Endothelial cell of umbilical vein (primary cell): Measurements from ENCODE around the gene OSGEP.

Experiments used
- CTCF ChIP-seq, 2 donors: IDR thresholded peaks; 1 replicate in 1 of 2; 2 replicates in 1 of 2; pipeline ENCODE4 v1.5.1; 2011; ENCODE audit warnings: low read length in 2 of 2, mild to moderate bottlenecking in 2 of 2, moderate library complexity in 2 of 2, control low read depth in 1 of 2, inconsistent platforms in 1 of 2, low read depth in 1 of 2; ENCODE audit not compliant: insufficient read depth in 1 of 2; ENCODE audit errors: extremely low read depth in 1 of 2
- EZH2 ChIP-seq: IDR thresholded peaks from 2 replicates; pipeline ENCODE4 v1.6.1; 2012; ENCODE audit warnings: borderline replicate concordance, low read depth, mild to moderate bottlenecking, moderate library complexity, low read length, inconsistent platforms; ENCODE audit not compliant: severe bottlenecking
- FOS ChIP-seq: IDR thresholded peaks from 2 replicates; pipeline ENCODE4 v1.6.1; 2011; ENCODE audit warnings: mild to moderate bottlenecking, low read length, moderate library complexity, borderline replicate concordance; ENCODE audit not compliant: insufficient read depth
- GATA2 ChIP-seq: IDR thresholded peaks from 2 replicates; pipeline ENCODE4 v1.7.0; 2011; ENCODE audit warnings: low read depth, mild to moderate bottlenecking, moderate library complexity, mixed read lengths, low read length; ENCODE audit not compliant: insufficient read length, insufficient read depth
- JUN ChIP-seq: IDR thresholded peaks from 2 replicates; pipeline ENCODE4 v1.6.1; 2011; ENCODE audit warnings: borderline replicate concordance, low read depth; ENCODE audit not compliant: insufficient read length, insufficient read depth
- MYC ChIP-seq: IDR thresholded peaks from one replicate; pipeline ENCODE4 v1.6.1; 2011; ENCODE audit warnings: mild to moderate bottlenecking, low read depth, low read length
- POLR2A ChIP-seq: IDR thresholded peaks from 2 replicates; pipeline ENCODE4 v1.6.1; 2012; ENCODE audit warnings: low read depth, mild to moderate bottlenecking, control low read depth, low read length
- POLR2AphosphoS5 ChIP-seq: IDR thresholded peaks from 2 replicates; pipeline ENCODE4 v1.6.1; 2012; ENCODE audit warnings: low read depth, mild to moderate bottlenecking, control low read depth, low read length, moderate library complexity; ENCODE audit not compliant: insufficient read depth
- TF ChIP-seq, protein P1 (sequence below): IDR thresholded peaks from 2 replicates; pipeline ENCODE4 v1.6.1; 2011; ENCODE audit not compliant: insufficient read depth, insufficient read length

- TF ChIP-seq EZH2 (no peak), CTCF (IDR thresholded peaks at IDR 0.05; ENCODE audit: extremely low read depth in 1 of 2, insufficient read depth in 1 of 2, low read depth in 1 of 2, low read length in 2 of 2) (no peak), POLR2A (no peak), POLR2AphosphoS5 (no peak), JUN (no peak), FOS (no peak), GATA2 (no peak), MYC (no peak)
- TF ChIP-seq, protein P1, sequence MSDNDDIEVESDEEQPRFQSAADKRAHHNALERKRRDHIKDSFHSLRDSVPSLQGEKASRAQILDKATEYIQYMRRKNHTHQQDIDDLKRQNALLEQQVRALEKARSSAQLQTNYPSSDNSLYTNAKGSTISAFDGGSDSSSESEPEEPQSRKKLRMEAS = no peak
Observed at GRCh38 chr14:20428802-20429201, 25.8 kb downstream of the OSGEP start.
